Panc1 (cell line): ENCODE data around the gene SCGB1A1. TPM values are rescaled to one million over a fixed set of nuclear protein-coding genes. Genes with fewer than 3 reads are reported as not detected.

Experiments used
- ATAC-seq: fragments of 200-7000 bp; cut with Tn5 transposase; 2 replicates; pipeline ENCODE4 v1.9.1; 2020; ENCODE audit warnings: mild to moderate bottlenecking, moderate library complexity
- BruUV-seq: library from RNA; stranded (reverse); fragments of 400-500 nt; replicated peaks from 2 replicates; lab custom pipeline; 2021; lab: Mats Ljungman, UMichigan
- CTCF ChIA-PET: fragments of 300-600 bp; sonication (Branson Sonifier 250); formaldehyde crosslinking; loops from one replicate; lab custom pipeline; 2022; ENCODE audit warnings: antibody characterized with exemption; lab: Charles Lee
- POLR2A ChIA-PET: fragments of 300-600 bp; sonication (Branson Sonifier 250); formaldehyde crosslinking; loops from one replicate; lab custom pipeline; 2022; ENCODE audit warnings: antibody characterized with exemption; lab: Charles Lee
- DNase-seq: peaks from one replicate; pipeline ENCODE4 v3.0.0-alpha.2; 2010; ENCODE audit warnings: low read depth, low spot score
- H3K27ac ChIP-seq: 2 replicates; pipeline ENCODE4 v1.5.1; 2011; ENCODE audit warnings: mild to moderate bottlenecking, low read length, inconsistent platforms
- H3K27me3 ChIP-seq: fragments of 200-500 bp; sonication (Bioruptor generic); 2 replicates; pipeline ENCODE4 v1.6.0; 2014; ENCODE audit warnings: low read length, inconsistent platforms; ENCODE audit not compliant: control insufficient read depth, insufficient read depth
- H3K36me3 ChIP-seq: fragments of 200-500 bp; sonication (Bioruptor generic); 2 replicates; pipeline ENCODE4 v1.5.1; 2014; ENCODE audit warnings: inconsistent platforms, mild to moderate bottlenecking, low read length, moderate library complexity; ENCODE audit not compliant: control insufficient read depth, insufficient read depth
- H3K4me1 ChIP-seq: 2 replicates; pipeline ENCODE4 v1.5.1; 2011; ENCODE audit warnings: inconsistent platforms, mild to moderate bottlenecking, low read length, moderate library complexity; ENCODE audit not compliant: control insufficient read depth, insufficient read depth
- H3K4me3 ChIP-seq, 2 experiments: 2 replicates each; pipeline ENCODE4 v1.5.1; 2011 to 2012; ENCODE audit warnings: low read depth in 2 of 2, low read length in 2 of 2, mild to moderate bottlenecking in 2 of 2, inconsistent platforms in 1 of 2, moderate library complexity in 1 of 2
- H3K9me3 ChIP-seq: fragments of 200-500 bp; sonication (Bioruptor generic); 2 replicates; pipeline ENCODE4 v1.5.1; 2014; ENCODE audit warnings: low read depth, mild to moderate bottlenecking, inconsistent platforms, low read length, moderate library complexity; ENCODE audit not compliant: control insufficient read depth, insufficient read depth
- CTCF ChIP-seq: fragments of 450-650 bp; IDR thresholded peaks from 2 replicates; pipeline ENCODE4 v1.5.1; 2017; ENCODE audit warnings: mild to moderate bottlenecking
- POLR2AphosphoS5 ChIP-seq: IDR thresholded peaks from 2 replicates; pipeline ENCODE4 v1.6.1; 2012; ENCODE audit warnings: mild to moderate bottlenecking, low read depth, low read length, moderate library complexity
- REST ChIP-seq, 2 experiments: IDR thresholded peaks; 2 replicates each; pipeline ENCODE4 v1.6.1; 2011 to 2012; ENCODE audit warnings: low read depth in 2 of 2, control low read depth in 1 of 2, low read length in 1 of 2, mild to moderate bottlenecking in 1 of 2, moderate library complexity in 1 of 2; ENCODE audit not compliant: insufficient read depth in 1 of 2
- SIN3A ChIP-seq: IDR thresholded peaks from 2 replicates; pipeline ENCODE4 v1.6.1; 2012; ENCODE audit warnings: low read depth, mild to moderate bottlenecking, low read length, moderate library complexity, borderline replicate concordance; ENCODE audit not compliant: insufficient read depth
- TCF7L2 ChIP-seq: IDR thresholded peaks from 2 replicates; pipeline ENCODE4 v1.6.1; 2011; ENCODE audit warnings: mild to moderate bottlenecking, low read depth, low read length, inconsistent platforms
- in situ Hi-C: cut with HindIII; loops from 2 replicates; pipeline ENCODE4 v1.10.0; 2016; ENCODE audit warnings: low sequenced_read_pairs, low pct_unique_long_range_greater_than_20kb
- intact Hi-C: fragments of 100-400 bp; cut with micrococcal nuclease; formaldehyde crosslinking; loops from one replicate; pipeline ENCODE4 v1.10.0; 2022; ENCODE audit not compliant: unreplicated experiment
- total RNA-seq: library from RNA; stranded (reverse); gene quantifications from one replicate; pipeline ENCODE4 v1.2.1, GENCODE V29; 2021; ENCODE audit not compliant: unreplicated experiment

The SCGB1A1 gene
- total RNA-seq, 1 experiment from 2014 or later = 1.1 TPM

GRCh38 chr11:62391642-62392425 is 27.0 kb upstream of the SCGB1A1 start:
- no TSS peak for BruUV-seq
- no peak for TF ChIP-seq TCF7L2
- 0 out of 2 replicates have a peak, but pooled peaks have one; percentile 37 for TF ChIP-seq CTCF
- ChIA-PET POLR2A (no interaction called here), CTCF (interaction anchor here (0.6 to 0.9 kb wide), 2 partner anchors 82 to 192 kb away, joined by 3 read pairs; no protein-coding TSS in a partner anchor)
- H3K4me3 ChIP-seq = no peak overlapping the region
- DNase-seq (no peak), ATAC-seq (no peak)
- peaks cover 23% of the 10 kb centered on the region for H3K4me1 ChIP-seq
- in situ Hi-C loops = no loop called here
- intact Hi-C loops = loop anchor here (10.0 kb wide), 1 partner anchor 153 kb away; the partner anchor contains the start of gene AHNAK
- H3K36me3 ChIP-seq = no peaks in the 10 kb centered on the region
- H3K27me3 ChIP-seq = no peaks in the 10 kb centered on the region
- no peaks in the 10 kb centered on the region for H3K9me3 ChIP-seq
- H3K27ac ChIP-seq = peak overlapping the region; percentile 7; the same call in 1 of the 2 replicates

- no peaks in the 10 kb centered on the region for H3K9me3 ChIP-seq
- peak overlapping the region; percentile 55; the same call in 1 of the 2 replicates for H3K27ac ChIP-seq
- BruUV-seq = no TSS peak
- ChIA-PET POLR2A (no interaction called here), CTCF (interaction anchor here (0.5 to 2.8 kb wide), 3 partner anchors 16 to 192 kb away, joined by 3 to 11 read pairs (median 4); no protein-coding TSS in a partner anchor)
- H3K27me3 ChIP-seq = no peaks in the 10 kb centered on the region
- no peak for DNase-seq
- H3K4me1 ChIP-seq = peaks cover 23% of the 10 kb centered on the region
- in situ Hi-C loops (no loop called here), intact Hi-C loops (loop anchor here (10.0 kb wide), 1 partner anchor 152 kb away; the partner anchor contains the start of gene AHNAK)
- ATAC-seq = no peak
- H3K36me3 ChIP-seq = no peaks in the 10 kb centered on the region
- H3K4me3 ChIP-seq = no peak overlapping the region
- TF ChIP-seq REST (IDR thresholded peaks at IDR 0.05; ENCODE audit: insufficient read depth in 1 of 2, low read depth in 2 of 2, low read length in 1 of 2) = no peak
- no peak for TF ChIP-seq CTCF
- no peak for TF ChIP-seq SIN3A
- no peak for TF ChIP-seq TCF7L2
- TF ChIP-seq POLR2AphosphoS5 = no peak
These were observed 26.3 kb upstream of the SCGB1A1 start for GRCh38 chr11:62392506-62392905.
